GM12864 (cell line): Measurements from ENCODE around the gene PDE4DIP.
"Not testable (repeated sequence)": the region's sequence is repeated elsewhere in the genome, so short reads cannot be mapped to it uniquely, and the experiment has no call there.

Experiments used
- DNase-seq: peaks from one replicate; pipeline ENCODE4 v3.0.0-alpha.2; 2011; ENCODE audit warnings: low read depth
- H3K4me3 ChIP-seq: 2 replicates; pipeline ENCODE4 v1.5.1; 2011; ENCODE audit warnings: mild to moderate bottlenecking, low read depth, low read length, control low read depth

The PDE4DIP gene

GRCh38 chr1:148911303-148911928 is 67.2 kb downstream of the PDE4DIP start:
- H3K4me3 ChIP-seq, DNase-seq: not testable (repeated sequence)

GRCh38 chr1:148916222-148916621 is 72.0 kb downstream of the PDE4DIP start:
- DNase-seq, H3K4me3 ChIP-seq: not testable (repeated sequence)

GRCh38 chr1:148916695-148917348 is 72.6 kb downstream of the PDE4DIP start:
- not testable (repeated sequence) for DNase-seq, H3K4me3 ChIP-seq

- not testable (repeated sequence) for DNase-seq, H3K4me3 ChIP-seq
Measured at GRCh38 chr1:148918836-148919447, 74.7 kb downstream of the PDE4DIP start.

- not testable (repeated sequence) for H3K4me3 ChIP-seq, DNase-seq
Measured at GRCh38 chr1:148921047-148921446, 76.8 kb downstream of the PDE4DIP start.

GRCh38 chr1:148923798-148924197 is 79.6 kb downstream of the PDE4DIP start:
- not testable (repeated sequence) for DNase-seq, H3K4me3 ChIP-seq

GRCh38 chr1:148927645-148928044 is 83.4 kb downstream of the PDE4DIP start:
- DNase-seq, H3K4me3 ChIP-seq: not testable (repeated sequence)

- DNase-seq, H3K4me3 ChIP-seq: not testable (repeated sequence)
Measured at GRCh38 chr1:148929253-148929652, 85.0 kb downstream of the PDE4DIP start.

GRCh38 chr1:148935381-148936002 is 91.3 kb downstream of the PDE4DIP start:
- not testable (repeated sequence) for H3K4me3 ChIP-seq, DNase-seq

GRCh38 chr1:148942906-148943305 is 98.7 kb downstream of the PDE4DIP start:
- DNase-seq, H3K4me3 ChIP-seq: not testable (repeated sequence)

- not testable (repeated sequence) for DNase-seq
Measured at GRCh38 chr1:148945130-148945529, 100.9 kb downstream of the PDE4DIP start.

GRCh38 chr1:148948768-148949167 is 104.5 kb downstream of the PDE4DIP start:
- not testable (repeated sequence) for H3K4me3 ChIP-seq

More at GRCh38 chr1:148945130-148945529, 100.9 kb downstream of the PDE4DIP start:
- not testable (repeated sequence) for H3K4me3 ChIP-seq

GRCh38 chr1:148951336-148952227 is 107.4 kb downstream of the PDE4DIP start:
- DNase-seq, result peak; percentile 42

More at GRCh38 chr1:148948768-148949167, 104.5 kb downstream of the PDE4DIP start:
- not testable (repeated sequence) for DNase-seq

GRCh38 chr1:148952253-148952937 is 108.2 kb downstream of the PDE4DIP start:
- not testable (repeated sequence) for DNase-seq
- H3K4me3 ChIP-seq, result peak overlapping the region; percentile 63

More at GRCh38 chr1:148951336-148952227, 107.4 kb downstream of the PDE4DIP start:
- H3K4me3 ChIP-seq, result peak overlapping the region; percentile 56

- DNase-seq, result not testable (repeated sequence)
- peak overlapping the region; percentile 63 for H3K4me3 ChIP-seq
Measured at GRCh38 chr1:148952938-148953616, 108.8 kb downstream of the PDE4DIP start.

GRCh38 chr1:148953730-148954129 is 109.5 kb downstream of the PDE4DIP start:
- not testable (repeated sequence) for DNase-seq
- peak overlapping the region; percentile 29 for H3K4me3 ChIP-seq

GRCh38 chr1:148958343-148958742 is 114.1 kb downstream of the PDE4DIP start:
- H3K4me3 ChIP-seq, DNase-seq: not testable (repeated sequence)
